HL-60/S4 (cell line): ENCODE measurements around the gene CEP112.

Source experiments
- in situ Hi-C: fragments of 300-500 bp; cut with MboI; formaldehyde crosslinking; loops from 2 replicates; pipeline ENCODE4 v1.14.3; 2022; ENCODE audit warnings: low sequenced_read_pairs

CEP112 gene

DNA sequence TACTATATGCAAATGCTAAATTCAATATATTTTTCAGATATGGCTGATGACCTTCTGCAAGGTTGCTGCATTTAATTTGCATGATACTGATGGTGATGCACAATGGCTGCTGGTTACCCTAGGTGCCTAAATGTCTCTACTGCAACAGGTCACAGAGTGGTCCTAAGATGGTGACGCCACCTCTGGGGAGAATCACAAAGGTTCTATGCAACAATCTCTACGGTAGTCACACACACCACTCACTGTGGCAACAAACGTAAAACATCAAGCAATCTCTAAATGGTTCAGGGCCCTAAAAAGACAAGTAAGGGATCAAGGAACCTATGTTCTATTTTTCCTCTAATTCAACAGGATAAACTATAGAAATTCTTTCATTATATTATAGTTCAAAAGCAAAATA lies 293.3 kb downstream of the CEP112 start:
- in situ Hi-C loops: no loop called here

DNA sequence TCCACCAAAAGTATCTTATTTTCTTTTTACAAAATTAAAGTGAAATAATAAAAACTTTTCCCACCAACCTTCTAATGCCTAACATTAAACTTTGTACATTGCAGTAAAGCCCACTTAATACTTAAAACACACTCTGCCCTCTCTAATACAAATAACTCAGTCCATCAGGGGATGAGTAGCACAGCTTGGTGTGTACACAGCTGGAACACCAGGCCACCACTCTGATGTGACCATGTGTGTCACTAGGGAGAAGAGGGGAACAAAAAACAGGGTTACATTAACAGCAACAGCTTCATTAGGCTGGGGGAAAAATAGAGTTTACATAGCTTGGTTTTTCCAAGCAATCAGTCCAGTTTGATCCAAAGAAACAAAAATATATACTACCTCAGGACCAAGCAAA lies 295.0 kb downstream of the CEP112 start:
- in situ Hi-C loops: no loop called here

DNA sequence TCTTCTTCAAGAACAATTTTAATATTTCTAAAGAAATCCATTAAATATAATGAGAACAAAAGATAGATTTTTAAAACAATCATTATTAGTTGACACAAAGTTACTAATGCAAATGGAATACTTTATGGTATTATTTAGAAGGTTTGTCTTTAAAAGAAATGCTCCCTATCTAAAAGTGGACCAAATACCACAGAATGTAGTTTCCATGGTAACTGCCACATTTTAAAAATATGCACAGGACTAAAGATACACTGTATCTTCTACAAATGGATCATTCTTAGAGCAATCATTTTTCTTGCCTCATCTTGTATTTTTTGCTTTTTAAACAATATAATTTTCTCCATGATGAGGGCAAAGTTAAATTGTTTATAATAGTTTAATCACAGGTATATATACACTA lies 296.0 kb downstream of the CEP112 start:
- in situ Hi-C loops: no loop called here

DNA sequence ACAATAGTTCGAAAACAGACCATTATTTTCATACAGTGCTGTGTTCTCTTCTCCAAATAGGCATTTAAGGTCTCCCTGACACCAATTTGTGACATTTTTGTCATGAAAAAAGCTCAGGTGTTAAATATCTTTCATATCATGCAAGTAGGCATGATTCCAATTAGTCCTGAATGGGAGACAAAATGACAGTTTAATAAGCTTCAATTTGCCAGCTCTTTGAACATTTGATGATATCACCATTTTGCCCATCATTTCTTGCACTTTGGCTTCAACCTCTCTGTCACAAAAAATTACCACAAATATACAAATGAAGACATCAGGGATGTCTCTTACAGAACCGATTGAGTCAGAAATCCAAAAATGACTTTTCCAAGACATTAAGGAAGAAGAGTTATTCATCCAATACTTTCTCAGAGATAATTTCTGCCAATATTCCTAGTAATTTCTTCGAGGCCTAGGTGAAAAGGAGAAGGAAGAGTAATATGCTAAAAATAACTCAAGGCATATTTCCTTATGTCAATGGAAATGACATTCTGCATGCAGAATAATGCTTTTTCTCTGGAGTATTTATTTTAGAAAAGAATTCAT lies 298.1 kb downstream of the CEP112 start:
- in situ Hi-C loops: no loop called here

DNA sequence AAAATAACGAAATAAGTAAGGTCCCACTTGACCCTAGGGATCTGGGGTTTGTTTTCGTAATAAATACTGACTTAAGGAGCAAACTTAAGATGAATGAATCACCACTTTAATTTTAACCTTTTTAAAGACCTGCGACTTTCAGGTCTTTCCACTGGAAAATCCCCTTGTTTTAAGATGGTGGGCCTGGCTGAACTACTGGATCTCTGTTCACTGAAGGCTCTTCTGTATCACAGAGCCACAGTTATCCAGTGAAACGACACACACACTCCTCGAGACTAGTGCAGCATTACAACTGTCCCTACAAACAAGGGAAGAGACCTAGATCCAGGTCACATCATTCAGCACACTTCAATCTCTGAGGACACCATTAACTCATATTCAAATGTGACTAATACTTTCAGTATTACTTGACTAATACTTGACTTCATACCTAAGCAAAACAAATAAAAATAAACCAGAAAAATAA lies 299.0 kb downstream of the CEP112 start:
- in situ Hi-C loops: no loop called here

DNA sequence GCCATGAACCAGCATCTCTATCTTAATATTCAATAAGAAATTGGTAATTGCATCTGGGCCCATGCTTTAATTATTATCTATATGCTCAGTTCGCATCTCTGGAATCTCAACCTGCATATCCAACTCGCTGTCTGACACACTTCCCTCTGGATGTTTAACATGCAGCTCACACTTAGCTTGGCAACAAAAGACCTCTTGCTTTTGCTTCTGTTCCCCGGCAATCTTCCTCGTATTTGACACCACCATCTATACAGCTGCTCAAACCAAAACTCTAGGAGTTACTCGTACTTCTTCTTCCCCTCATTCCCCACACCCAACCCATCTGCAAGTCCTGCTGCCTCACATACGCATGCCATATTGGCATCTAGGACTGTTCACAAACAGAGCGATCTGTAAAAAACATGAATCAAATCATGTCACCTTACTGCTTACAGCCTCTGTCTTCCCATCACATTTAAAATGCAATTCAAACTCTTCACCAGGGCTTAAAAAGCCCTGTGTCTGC lies 300.6 kb downstream of the CEP112 start:
- in situ Hi-C loops: no loop called here

DNA sequence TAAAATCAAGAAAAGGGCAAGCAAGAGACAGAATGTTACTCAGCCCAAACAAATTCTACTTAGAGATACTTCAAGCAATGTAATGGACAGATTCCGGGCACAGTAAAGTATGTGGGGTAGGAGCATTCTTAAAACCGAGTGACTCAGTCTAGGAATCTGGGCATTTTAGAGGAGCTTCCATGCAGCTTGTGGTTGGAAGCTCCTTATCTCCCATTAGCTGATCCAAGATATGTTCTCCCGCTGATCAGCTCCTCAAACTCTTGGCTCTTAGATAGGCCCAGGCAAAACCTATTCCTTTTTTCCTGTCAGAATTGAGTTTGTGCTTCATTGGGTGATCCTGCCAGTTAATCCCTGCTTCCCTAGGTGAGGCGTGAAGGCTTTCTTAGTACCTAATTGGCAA lies 303.3 kb downstream of the CEP112 start:
- in situ Hi-C loops: no loop called here

DNA sequence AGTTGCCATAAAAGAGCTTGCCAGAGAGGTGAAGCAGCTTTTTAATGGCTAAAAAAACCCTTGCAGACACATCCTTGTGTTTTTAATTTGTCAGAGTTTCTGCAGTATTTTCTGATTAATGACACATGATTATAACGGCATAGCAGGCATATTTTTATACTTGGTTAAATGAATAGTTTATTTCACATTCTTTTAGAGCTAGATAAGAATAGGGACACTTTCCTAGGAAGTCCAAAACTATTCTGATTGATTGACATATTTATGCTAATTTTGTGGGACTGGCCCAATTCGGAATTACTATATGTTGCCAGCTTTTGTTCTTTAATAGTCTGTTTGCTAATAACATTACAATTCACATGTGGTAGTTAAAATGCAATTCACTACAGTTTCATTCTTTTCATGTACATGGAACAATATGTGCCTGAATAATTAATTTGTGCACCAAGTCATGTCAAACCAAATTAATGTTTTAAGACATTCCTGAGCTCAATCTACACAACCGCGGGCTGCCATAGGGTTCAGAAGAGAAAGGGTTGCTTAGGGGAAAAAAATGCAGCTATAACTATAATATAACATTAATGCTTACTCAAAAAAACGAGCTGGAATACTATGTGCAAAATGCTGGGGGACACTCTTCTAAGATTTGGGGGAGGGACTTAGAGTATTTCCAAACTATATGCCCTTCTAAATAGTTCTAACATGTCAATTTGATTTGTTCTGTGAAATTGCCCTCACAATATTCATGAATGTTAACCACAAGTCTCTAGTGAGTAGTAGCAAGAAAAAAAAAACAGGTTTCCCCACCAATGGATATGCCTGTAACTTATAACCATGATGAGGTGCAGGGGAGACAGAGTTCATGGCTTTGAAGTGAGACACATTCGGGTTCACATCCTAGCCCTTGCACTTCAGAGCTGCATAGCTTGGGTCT lies 305.4 kb downstream of the CEP112 start:
- in situ Hi-C loops: no loop called here

DNA sequence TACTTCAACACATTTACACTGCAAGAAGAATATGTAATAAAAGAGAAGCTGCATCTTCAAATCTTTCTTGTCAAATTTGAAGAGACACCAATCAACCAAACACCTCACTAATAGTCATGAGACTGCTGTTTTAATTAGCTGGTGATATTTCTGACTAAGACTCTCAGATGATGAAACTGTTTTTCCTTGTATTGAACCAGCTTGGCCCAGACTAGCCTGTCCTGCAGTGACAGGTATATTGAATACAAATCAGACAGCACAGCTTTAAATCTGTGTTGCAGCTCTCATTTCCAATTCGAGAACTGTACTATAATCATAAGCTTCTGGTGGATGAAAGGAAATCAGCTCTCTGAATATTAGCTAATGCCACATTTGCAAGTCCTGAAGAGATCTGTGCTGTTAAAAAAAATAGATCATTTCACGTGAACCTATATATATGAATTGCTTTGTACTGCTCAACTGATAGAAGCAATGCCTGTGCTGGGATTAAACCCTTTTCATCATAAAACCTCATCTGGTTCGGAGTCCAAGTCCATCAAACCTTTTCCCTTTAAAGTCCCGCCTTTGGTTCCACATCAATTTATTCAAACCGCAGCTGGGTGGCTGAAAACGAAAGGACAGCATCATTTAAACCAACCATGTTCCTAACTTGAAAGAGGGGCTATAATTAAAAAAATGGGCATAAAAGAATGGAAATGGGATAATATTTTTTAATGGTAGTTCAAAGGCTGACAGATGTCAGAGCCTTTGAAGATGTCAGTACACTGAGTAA lies 306.2 kb downstream of the CEP112 start:
- in situ Hi-C loops: no loop called here

DNA sequence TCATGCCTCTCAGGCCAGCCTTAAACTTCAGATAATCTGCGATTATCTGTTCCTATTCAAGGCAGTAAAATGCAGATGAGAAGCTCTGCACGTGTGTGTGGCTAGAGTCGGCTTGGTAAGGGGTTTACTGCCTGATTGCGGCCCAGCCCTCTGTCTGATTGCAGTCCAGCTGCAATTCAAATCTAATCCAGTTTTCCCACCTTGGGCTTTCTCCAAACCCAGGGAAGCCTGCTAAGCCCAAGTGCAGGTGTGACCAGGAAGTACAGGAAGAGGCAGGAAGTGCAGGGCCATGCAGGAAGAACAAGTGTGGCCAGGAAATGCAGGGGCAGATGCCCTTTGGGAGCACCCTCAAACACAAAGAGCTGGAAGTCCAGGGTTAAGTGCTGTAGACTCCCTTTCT lies 314.9 kb downstream of the CEP112 start:
- in situ Hi-C loops: no loop called here

DNA sequence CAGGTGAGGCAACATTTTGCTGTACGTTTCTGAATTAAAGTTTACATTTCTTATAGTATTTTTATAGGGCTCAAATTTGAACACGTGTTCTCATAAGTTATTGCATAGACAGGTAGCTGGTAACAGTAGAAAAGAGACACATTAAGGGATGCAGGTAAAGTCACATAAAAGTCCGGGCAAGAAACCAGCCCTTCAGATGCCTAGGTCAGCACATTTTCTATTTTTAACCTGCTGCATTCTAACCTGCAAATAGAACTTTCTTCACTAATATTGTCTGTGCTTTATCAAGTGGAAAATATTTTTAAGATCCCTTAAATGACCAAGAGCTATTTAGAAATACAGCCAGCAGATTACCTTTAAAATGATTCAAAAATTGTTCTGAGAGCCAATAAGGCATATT lies 323.1 kb downstream of the CEP112 start:
- in situ Hi-C loops: no loop called here

DNA sequence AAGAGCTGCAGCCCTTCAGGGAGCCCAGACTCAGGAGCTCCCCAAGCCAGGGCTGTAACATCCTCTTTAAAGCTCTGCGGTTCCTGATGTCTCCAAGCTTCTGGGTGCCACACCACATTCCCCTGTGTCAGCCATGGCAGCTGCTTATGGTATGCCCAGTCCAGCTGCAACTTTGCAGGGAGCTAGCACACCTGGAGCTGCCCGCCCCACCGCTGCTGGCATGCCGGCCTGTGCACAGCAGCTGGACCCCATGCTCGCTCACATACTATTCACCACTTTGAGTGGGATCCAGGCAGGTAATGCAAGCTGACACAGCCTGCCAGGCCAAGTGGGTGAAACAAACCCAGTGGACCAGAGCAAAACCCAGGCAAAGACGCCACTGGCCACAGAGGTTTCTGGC lies 324.9 kb downstream of the CEP112 start:
- in situ Hi-C loops: no loop called here

DNA sequence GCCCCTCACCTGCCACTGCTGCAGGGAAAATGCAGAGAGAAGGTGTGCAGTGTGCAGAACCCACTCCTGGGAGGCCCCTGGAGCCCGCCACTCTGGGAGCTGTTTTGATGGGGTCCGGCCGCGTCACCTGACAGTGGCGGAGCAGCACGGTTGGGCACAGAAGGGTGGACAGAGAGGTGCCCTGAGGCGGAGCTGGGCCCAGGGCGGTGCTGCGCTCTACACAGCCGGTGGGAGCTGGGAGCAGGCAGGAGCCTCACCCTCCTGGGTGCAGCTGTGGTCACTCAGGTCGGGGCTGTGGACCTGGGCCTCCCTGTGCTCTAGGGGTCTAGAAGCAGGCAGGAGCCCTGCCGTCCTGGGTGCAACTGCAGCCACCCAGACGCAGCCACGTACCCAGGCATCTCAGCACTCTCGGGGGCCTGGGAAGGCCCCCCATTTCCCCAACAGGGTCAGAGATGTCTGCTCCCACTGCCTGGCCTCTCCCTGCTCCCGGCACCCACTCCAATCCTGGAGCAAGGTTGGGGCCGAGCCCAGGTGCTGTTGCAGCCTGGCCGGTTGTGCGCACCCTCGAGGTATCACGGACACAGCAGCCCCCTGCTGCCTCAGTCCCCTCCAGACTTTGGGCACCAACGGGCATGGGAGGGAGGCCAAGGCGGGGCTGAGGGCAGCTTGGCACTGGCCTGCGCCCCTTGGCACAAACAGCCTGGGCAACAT lies 326.1 kb downstream of the CEP112 start:
- in situ Hi-C loops: no loop called here

DNA sequence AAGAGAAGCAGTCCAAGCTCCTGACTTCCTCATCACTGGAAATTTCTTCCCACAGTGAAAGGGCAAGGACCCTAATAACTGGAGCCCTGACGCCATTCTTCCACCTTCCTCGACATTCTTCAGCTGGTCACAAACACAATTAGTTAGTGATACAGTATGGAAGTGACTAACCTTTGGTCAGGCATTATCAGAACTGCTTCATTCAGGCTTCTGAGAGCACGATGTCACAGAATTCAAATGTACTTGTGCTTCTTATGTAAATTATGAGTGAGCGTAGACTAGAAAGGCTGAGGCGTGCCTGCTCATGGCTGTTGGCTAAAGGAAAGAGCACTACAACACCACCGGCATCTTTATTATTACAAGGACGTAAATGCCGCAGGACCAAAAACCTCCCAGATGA lies 327.5 kb downstream of the CEP112 start:
- in situ Hi-C loops: no loop called here

DNA sequence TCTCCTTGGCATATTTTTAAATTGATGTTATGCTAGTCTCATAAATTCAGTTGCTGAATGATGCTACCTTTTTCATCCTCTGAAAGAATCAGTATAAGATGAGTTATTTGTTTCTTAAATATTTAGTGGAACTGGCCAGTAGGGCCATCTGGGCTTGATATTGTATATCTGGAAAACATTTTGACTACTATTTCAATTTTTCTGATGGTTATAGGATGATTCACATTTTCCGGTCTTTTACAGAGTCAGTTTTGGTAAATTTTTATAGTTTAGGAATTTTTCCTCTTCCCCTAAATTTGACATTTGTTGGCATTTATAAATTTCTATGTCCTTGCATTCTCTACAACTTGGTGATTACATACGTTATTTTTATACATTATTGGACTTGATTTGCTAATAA lies 334.2 kb downstream of the CEP112 start:
- in situ Hi-C loops: no loop called here

DNA sequence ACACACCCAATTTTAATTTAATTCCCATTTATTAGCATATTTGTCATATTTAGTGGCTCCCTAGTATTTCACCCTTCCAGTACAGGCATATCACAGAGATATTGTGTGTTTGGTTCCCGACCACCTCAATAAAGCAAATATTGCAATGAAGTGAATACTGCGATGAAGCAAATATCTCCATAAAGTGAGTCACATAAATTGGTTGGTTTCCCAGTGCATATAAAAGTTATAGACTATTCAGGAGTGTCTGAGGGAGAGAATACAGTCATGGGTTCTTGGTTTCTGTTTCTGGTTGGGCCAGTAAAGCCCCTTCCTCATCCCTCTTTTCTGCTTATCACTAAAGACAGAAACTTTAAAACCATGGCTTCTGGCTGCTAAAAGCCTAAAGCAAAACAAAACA lies 335.1 kb downstream of the CEP112 start:
- in situ Hi-C loops: no loop called here

DNA sequence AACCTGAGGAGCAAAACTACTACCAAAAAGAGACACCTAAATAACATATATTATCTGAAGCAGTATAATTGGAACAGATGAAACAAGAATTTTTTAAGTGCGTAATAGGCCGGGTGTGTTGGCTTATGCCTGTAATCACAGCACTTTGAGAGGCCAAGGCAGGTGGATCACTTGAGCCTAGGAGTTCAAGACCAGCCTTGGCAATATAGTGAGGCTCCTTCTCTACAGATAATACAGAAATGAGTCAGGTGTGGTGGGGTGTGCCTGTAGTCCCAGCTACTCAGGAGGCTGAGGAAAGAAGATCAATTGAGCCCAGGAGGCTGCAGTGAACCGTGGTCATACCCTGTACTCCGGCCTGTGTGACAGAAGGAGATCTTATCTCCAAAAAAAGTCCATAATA lies 336.3 kb downstream of the CEP112 start:
- in situ Hi-C loops: no loop called here

DNA sequence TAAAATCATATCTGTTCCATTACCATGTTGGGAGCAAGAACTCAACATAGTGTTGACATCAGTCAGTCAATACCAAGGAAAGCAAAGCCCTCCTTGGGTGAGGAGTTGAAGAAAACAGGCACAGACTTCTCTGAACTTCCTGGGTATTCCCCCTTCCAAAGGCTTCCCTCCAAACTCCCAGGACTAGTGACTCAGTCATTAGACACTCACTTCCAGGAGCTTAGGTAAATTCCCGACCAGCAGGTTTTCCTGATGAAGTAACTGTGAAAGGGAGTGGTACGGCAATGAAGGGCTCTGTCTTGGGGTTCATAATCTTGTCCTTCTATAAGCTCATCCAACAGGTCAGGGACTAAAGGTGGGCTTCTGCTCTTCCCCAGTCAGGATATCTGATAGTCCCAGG lies 336.7 kb downstream of the CEP112 start:
- in situ Hi-C loops: no loop called here

DNA sequence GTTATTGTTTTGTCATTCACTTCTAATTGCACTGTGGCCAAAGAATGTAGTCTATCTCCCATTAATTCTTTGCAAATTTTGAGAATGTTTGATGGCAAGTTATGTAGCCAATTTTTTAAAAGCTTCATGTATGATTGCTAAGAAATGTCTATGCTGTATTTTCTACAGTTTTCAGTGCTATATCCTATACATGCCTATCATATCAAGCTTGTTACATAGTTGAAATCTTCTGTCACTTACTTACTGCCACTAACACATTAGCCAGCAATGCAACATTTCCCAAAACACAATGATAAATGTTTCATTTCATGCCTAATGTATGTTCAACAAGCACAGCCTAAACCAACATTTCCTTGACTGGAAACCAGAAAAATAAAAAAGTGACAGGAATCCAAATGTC lies 338.1 kb downstream of the CEP112 start:
- in situ Hi-C loops: no loop called here

DNA sequence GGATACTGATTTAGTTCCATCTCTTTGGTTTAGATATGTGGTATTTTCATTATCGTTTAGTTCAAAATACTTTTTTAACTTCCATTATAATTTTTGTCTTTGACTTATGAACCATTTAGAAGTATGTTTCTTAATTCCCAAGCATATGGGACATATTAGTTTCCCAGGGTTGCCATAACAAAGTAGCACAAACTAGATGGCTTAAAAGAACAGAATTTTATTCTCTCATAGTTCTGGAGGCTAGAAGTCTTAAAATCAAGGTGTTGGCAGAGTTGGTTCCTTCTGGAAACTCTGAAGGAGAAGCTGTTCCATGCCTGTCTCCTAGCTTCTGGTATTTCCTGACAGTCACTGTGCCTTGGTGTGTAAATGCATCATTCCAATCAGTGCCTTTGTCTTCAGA lies 339.0 kb downstream of the CEP112 start:
- in situ Hi-C loops: no loop called here
